ENCODE results near the gene TMEM147. TPM values are rescaled to one million over a fixed set of nuclear protein-coding genes. Genes with fewer than 3 reads are reported as not detected.

Gene TMEM147
- total RNA-seq, 4 donors from 2014 or later, result 47.3 to 109 (median 91.6) TPM

- Histone ChIP-seq H3K4me3 (no peak overlapping the region), H3K9me3 (no peaks in the 10 kb centered on the region), H3K27ac (replicated peaks in 1 of 4) (no peak overlapping the region), H3K36me3 (no peaks in the 10 kb centered on the region), H3K27me3 (peaks cover 0 to 52% (median 0%) of the 10 kb centered on the region in 4 donors), H3K4me1 (no peaks in the 10 kb centered on the region)
- DNase-seq (ENCODE audit: extremely low spot score), result no peak
- intact Hi-C loops (cut with DNase I), result no loop called here
- 100% methylated on average over 1 of the region's 1 CpG for WGBS
- TF ChIP-seq POLR2AphosphoS5 (IDR thresholded peaks at IDR 0.05) (no peak), POLR2A (IDR thresholded peaks at IDR 0.05; ENCODE audit: low read depth) (no peak), EP300 (IDR thresholded peaks at IDR 0.05) (no peak)
- TF ChIP-seq, protein P1, sequence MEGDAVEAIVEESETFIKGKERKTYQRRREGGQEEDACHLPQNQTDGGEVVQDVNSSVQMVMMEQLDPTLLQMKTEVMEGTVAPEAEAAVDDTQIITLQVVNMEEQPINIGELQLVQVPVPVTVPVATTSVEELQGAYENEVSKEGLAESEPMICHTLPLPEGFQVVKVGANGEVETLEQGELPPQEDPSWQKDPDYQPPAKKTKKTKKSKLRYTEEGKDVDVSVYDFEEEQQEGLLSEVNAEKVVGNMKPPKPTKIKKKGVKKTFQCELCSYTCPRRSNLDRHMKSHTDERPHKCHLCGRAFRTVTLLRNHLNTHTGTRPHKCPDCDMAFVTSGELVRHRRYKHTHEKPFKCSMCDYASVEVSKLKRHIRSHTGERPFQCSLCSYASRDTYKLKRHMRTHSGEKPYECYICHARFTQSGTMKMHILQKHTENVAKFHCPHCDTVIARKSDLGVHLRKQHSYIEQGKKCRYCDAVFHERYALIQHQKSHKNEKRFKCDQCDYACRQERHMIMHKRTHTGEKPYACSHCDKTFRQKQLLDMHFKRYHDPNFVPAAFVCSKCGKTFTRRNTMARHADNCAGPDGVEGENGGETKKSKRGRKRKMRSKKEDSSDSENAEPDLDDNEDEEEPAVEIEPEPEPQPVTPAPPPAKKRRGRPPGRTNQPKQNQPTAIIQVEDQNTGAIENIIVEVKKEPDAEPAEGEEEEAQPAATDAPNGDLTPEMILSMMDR (IDR thresholded peaks at IDR 0.05), result no peak
These were observed 50.5 kb downstream of the TMEM147 start for GRCh38 chr19:35595928-35596327.

- no peaks in the 10 kb centered on the region for H3K36me3 ChIP-seq
- no peak for DNase-seq (ENCODE audit: extremely low spot score)
- H3K4me1 ChIP-seq, result no peaks in the 10 kb centered on the region
- H3K27ac ChIP-seq (replicated peaks in 1 of 4), result no peak overlapping the region
- H3K27me3 ChIP-seq, result peaks cover 0 to 55% (median 0%) of the 10 kb centered on the region in 4 donors
- H3K4me3 ChIP-seq, result no peak overlapping the region
- intact Hi-C loops (cut with DNase I), result no loop called here
- TF ChIP-seq, protein P1 (IDR thresholded peaks at IDR 0.05), result no peak
- TF ChIP-seq POLR2A (IDR thresholded peaks at IDR 0.05; ENCODE audit: low read depth) (no peak), POLR2AphosphoS5 (IDR thresholded peaks at IDR 0.05) (no peak), EP300 (IDR thresholded peaks at IDR 0.05) (no peak)
- no peaks in the 10 kb centered on the region for H3K9me3 ChIP-seq
- WGBS, result 66% methylated on average over 4 of the region's 4 CpGs
These were observed 51.1 kb downstream of the TMEM147 start for GRCh38 chr19:35596366-35596999.

Other genes with a start within 250 kb of the TMEM147 start
- 10 to 100 TPM in 1 of 4 donors, 1 to 10 TPM in 3; 2.3 to 12.5 (median 3.7) TPM for gene CD22, start 216.4 kb upstream of the TMEM147 start, total RNA-seq
- gene FFAR1, start 197.7 kb upstream of the TMEM147 start, total RNA-seq, result not detected
- 1 to 10 TPM in 1 of 4 donors, under 1 TPM in 1, not detected in 2; 0.17 to 2.3 TPM for gene FFAR3, start 187.2 kb upstream of the TMEM147 start, total RNA-seq
- gene GPR42, start 174.6 kb upstream of the TMEM147 start, total RNA-seq, result under 1 TPM in 1 of 4 donors, not detected in 3; 0.17 TPM
- 1 to 10 TPM in 1 of 4 donors, not detected in 3; 1.7 TPM for gene FFAR2, start 97.4 kb upstream of the TMEM147 start, total RNA-seq
- gene KRTDAP, start 55.2 kb upstream of the TMEM147 start, total RNA-seq, result not detected
- gene DMKN, start 32.0 kb upstream of the TMEM147 start, total RNA-seq, result 1 to 10 TPM; 1.7 to 5.5 (median 3.8) TPM
- gene SBSN, start 17.3 kb upstream of the TMEM147 start, total RNA-seq, result not detected
- not detected for gene GAPDHS, start 12.2 kb upstream of the TMEM147 start, total RNA-seq
- gene ATP4A, start 18.0 kb downstream of the TMEM147 start, total RNA-seq, result not detected
- not detected for gene PMIS2, start 40.5 kb downstream of the TMEM147 start, total RNA-seq
- 1 to 10 TPM; 3.7 to 4.7 (median 4.3) TPM for gene HAUS5, start 67.1 kb downstream of the TMEM147 start, total RNA-seq
- gene RBM42, start 83.4 kb downstream of the TMEM147 start, total RNA-seq, result 100 to 1,000 TPM in 2 of 4 donors, 10 to 100 TPM in 2; 63.1 to 112 (median 95.2) TPM
- 1 to 10 TPM in 1 of 4 donors, not detected in 3; 3.4 TPM for gene ETV2, start 96.1 kb downstream of the TMEM147 start, total RNA-seq
- 100 to 1,000 TPM; 205 to 508 (median 313) TPM for gene COX6B1, start 102.7 kb downstream of the TMEM147 start, total RNA-seq
- not detected for gene UPK1A, start 120.9 kb downstream of the TMEM147 start, total RNA-seq
- gene ZBTB32, start 158.9 kb downstream of the TMEM147 start, total RNA-seq, result not detected
- 10 to 100 TPM; 22.0 to 30.6 (median 24.2) TPM for gene KMT2B, start 172.4 kb downstream of the TMEM147 start, total RNA-seq
- gene IGFLR1, start 196.8 kb downstream of the TMEM147 start, total RNA-seq, result 1 to 10 TPM; 1.7 to 8.1 (median 5.9) TPM
- gene U2AF1L4, start 199.8 kb downstream of the TMEM147 start, total RNA-seq, result 10 to 100 TPM in 3 of 4 donors, 1 to 10 TPM in 1; 7.9 to 31.1 (median 20.9) TPM
- gene PSENEN, start 200.0 kb downstream of the TMEM147 start, total RNA-seq, result 10 to 100 TPM; 27.4 to 48.7 (median 33.8) TPM
- 10 to 100 TPM; 11.6 to 18.3 (median 15.6) TPM for gene LIN37, start 202.9 kb downstream of the TMEM147 start, total RNA-seq
- 100 to 1,000 TPM in 2 of 4 donors, 10 to 100 TPM in 2; 64.4 to 146 (median 105) TPM for gene HSPB6, start 211.4 kb downstream of the TMEM147 start, total RNA-seq
- 1 to 10 TPM; 5.6 to 8.7 (median 7.1) TPM for gene PROSER3, start 212.6 kb downstream of the TMEM147 start, total RNA-seq
- gene ARHGAP33, start 229.9 kb downstream of the TMEM147 start, total RNA-seq, result 10 to 100 TPM in 2 of 4 donors, 1 to 10 TPM in 2; 3.3 to 11.2 (median 7.7) TPM